Measurements from ENCODE around the gene MTPN. TPM values are rescaled to one million over a fixed set of nuclear protein-coding genes. Genes with fewer than 3 reads are reported as not detected.
A peak's percentile ranks its signal among the peaks of the same experiment; 100 is the strongest.

The MTPN gene
- polyA plus RNA-seq, 4 donors = 56.7 to 88.8 (median 62.4) TPM

DNA sequence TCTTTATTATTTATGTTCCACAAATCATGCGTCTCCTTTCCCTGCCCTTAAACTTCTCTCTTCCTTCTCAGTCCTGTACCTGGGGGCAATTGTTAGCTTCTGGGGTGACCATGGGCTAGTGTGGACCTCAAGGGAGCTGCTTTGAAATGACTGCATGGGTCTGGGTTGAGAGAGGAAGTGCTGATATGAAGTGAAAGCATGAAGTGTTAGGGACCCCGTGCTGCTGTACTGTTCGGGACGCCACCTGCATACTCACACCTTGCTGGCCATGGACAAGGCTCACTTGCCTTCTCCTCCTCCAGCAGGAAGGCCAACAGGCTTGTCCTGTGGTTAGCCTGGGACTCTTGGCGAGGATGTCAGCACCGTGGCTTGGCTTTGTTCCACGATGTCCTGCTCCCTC lies 56.7 kb downstream of the MTPN start:
- FAIRE-seq (no peak), DNase-seq (no peak)
- no peaks in the 10 kb centered on the region for H3K36me3 ChIP-seq (ENCODE audit: control insufficient read depth in 3 of 3, insufficient read depth in 2 of 3, low read depth in 1 of 3, low read length in 3 of 3)
- no peaks in the 10 kb centered on the region for H3K4me1 ChIP-seq (ENCODE audit: control insufficient read depth in 3 of 3, insufficient read depth in 2 of 3, low read depth in 1 of 3, low read length in 2 of 3)
- no peak overlapping the region for H3K4me3 ChIP-seq (ENCODE audit: low read depth in 1 of 3, low read length in 3 of 3)
- no peak overlapping the region for H3K27ac ChIP-seq (ENCODE audit: low read depth in 1 of 3, low read length in 2 of 3)
- no peaks in the 10 kb centered on the region for H3K27me3 ChIP-seq (ENCODE audit: control insufficient read depth in 3 of 3, insufficient read depth in 3 of 3, low read length in 3 of 3)
- H3K9me3 ChIP-seq (ENCODE audit: control insufficient read depth in 2 of 2, insufficient read depth in 1 of 2, low read depth in 1 of 2, low read length in 1 of 2) = no peaks in the 10 kb centered on the region
- 82 to 89% (median 83%) methylated on average over 7 of the region's 7 CpGs for WGBS, 3 donors

DNA sequence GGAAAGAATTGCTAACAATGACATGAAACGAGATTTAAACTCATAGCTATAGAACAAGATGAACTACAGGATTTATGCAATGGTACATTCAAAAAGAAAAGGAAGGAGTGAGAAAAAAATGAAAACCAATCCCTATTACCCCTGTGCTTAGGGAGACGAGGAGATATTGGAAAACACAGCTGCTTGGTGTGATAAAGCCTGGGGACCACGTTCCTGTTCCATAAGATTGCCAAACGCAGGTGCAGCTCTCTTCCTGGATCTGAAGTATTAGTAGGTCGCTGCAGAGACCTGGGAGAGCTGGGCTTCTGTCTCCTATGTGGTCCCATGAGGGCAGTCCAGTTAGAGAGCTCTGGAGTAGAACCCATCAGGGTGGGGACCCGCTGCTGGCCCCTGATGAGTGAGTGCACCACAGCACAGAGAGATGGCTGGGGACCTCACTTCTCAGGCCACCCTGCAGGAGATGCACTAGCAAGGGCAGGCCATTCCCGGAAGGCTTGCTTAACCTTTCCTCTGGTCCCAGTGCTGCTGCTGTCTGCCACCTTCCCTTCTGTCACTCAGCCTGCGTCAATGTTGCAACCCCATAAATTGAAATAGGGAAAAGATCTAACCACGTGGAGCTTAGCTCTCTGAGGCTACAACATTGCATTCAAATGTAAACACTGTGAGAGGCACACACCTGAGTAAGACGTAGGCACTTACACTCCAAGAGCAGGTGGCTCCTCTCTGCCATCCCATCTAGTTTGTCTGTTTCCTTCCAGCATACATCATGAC lies 57.9 kb downstream of the MTPN start:
- Histone ChIP-seq H3K27me3 (ENCODE audit: control insufficient read depth in 3 of 3, insufficient read depth in 3 of 3, low read length in 3 of 3) (no peaks in the 10 kb centered on the region), H3K27ac (ENCODE audit: low read depth in 1 of 3, low read length in 2 of 3) (no peak overlapping the region), H3K9me3 (ENCODE audit: control insufficient read depth in 2 of 2, insufficient read depth in 1 of 2, low read depth in 1 of 2, low read length in 1 of 2) (no peaks in the 10 kb centered on the region), H3K4me1 (ENCODE audit: control insufficient read depth in 3 of 3, insufficient read depth in 2 of 3, low read depth in 1 of 3, low read length in 2 of 3) (no peaks in the 10 kb centered on the region), H3K36me3 (ENCODE audit: control insufficient read depth in 3 of 3, insufficient read depth in 2 of 3, low read depth in 1 of 3, low read length in 3 of 3) (no peaks in the 10 kb centered on the region), H3K4me3 (ENCODE audit: low read depth in 1 of 3, low read length in 3 of 3) (no peak overlapping the region)
- WGBS, 3 donors = 66 to 73% (median 69%) methylated on average over 10 of the region's 10 CpGs
- DNase-seq = no peak
- FAIRE-seq = no peak

- FAIRE-seq (no peak), DNase-seq (no peak)
- Histone ChIP-seq H3K27ac (ENCODE audit: low read depth in 1 of 3, low read length in 2 of 3) (no peak overlapping the region), H3K36me3 (ENCODE audit: control insufficient read depth in 3 of 3, insufficient read depth in 2 of 3, low read depth in 1 of 3, low read length in 3 of 3) (no peaks in the 10 kb centered on the region), H3K9me3 (ENCODE audit: control insufficient read depth in 2 of 2, insufficient read depth in 1 of 2, low read depth in 1 of 2, low read length in 1 of 2) (no peaks in the 10 kb centered on the region), H3K4me3 (ENCODE audit: low read depth in 1 of 3, low read length in 3 of 3) (no peak overlapping the region), H3K4me1 (ENCODE audit: control insufficient read depth in 3 of 3, insufficient read depth in 2 of 3, low read depth in 1 of 3, low read length in 2 of 3) (no peaks in the 10 kb centered on the region), H3K27me3 (ENCODE audit: control insufficient read depth in 3 of 3, insufficient read depth in 3 of 3, low read length in 3 of 3) (no peaks in the 10 kb centered on the region)
- WGBS, 3 donors = 60 to 81% (median 71%) methylated on average over 5 of the region's 5 CpGs
Measured at GRCh38 chr7:135918134-135918533, 59.0 kb downstream of the MTPN start.

DNA sequence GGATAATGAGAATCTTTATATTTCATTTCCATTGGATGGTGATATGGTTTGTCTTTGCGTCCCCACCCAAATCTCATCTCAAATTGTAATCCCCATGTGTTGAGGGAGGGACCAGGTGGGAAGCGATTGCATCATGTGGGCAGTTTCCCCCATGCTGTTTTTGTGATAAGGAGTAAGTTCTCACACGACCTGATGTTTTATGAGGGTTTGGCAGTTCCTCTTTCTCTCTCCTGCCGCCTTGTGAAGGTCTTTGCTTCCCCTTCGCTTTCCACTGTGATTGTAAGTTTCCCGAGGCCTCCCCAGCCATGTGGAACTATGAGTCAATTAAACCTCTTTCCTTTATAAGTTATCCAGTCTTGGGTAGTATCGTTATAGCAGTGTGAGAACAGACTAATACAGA lies 59.4 kb downstream of the MTPN start:
- H3K4me1 ChIP-seq (ENCODE audit: control insufficient read depth in 3 of 3, insufficient read depth in 2 of 3, low read depth in 1 of 3, low read length in 2 of 3) = no peaks in the 10 kb centered on the region
- H3K4me3 ChIP-seq (ENCODE audit: low read depth in 1 of 3, low read length in 3 of 3) = no peak overlapping the region
- no peaks in the 10 kb centered on the region for H3K36me3 ChIP-seq (ENCODE audit: control insufficient read depth in 3 of 3, insufficient read depth in 2 of 3, low read depth in 1 of 3, low read length in 3 of 3)
- DNase-seq (no peak), FAIRE-seq (no peak)
- no peaks in the 10 kb centered on the region for H3K27me3 ChIP-seq (ENCODE audit: control insufficient read depth in 3 of 3, insufficient read depth in 3 of 3, low read length in 3 of 3)
- H3K9me3 ChIP-seq (ENCODE audit: control insufficient read depth in 2 of 2, insufficient read depth in 1 of 2, low read depth in 1 of 2, low read length in 1 of 2) = no peaks in the 10 kb centered on the region
- H3K27ac ChIP-seq (ENCODE audit: low read depth in 1 of 3, low read length in 2 of 3) = no peak overlapping the region
- 69 to 78% (median 74%) methylated on average over 7 of the region's 7 CpGs for WGBS, 3 donors

DNA sequence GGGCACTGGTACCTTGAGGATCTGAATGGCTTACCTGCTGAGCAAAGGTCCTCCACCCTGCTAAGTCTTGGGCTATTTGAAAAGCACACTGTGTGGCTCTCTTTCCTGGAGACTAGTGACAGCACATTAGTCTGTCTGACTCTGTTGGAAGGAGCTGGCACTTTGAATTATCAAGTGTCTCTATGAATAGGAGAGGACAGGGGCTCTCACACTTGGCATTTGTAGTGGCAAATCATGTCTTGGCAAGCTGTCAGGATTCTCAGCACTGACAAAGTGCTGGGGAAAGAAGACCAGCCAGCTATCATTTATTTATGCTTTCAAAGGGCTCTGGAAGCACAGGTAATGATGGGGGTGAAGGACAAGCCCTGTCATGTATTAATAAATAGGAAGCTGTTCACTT lies 62.8 kb downstream of the MTPN start:
- Histone ChIP-seq H3K4me3 (ENCODE audit: low read depth in 1 of 3, low read length in 3 of 3) (no peak overlapping the region), H3K27me3 (ENCODE audit: control insufficient read depth in 3 of 3, insufficient read depth in 3 of 3, low read length in 3 of 3) (no peaks in the 10 kb centered on the region), H3K4me1 (ENCODE audit: control insufficient read depth in 3 of 3, insufficient read depth in 2 of 3, low read depth in 1 of 3, low read length in 2 of 3) (no peaks in the 10 kb centered on the region), H3K9me3 (ENCODE audit: control insufficient read depth in 2 of 2, insufficient read depth in 1 of 2, low read depth in 1 of 2, low read length in 1 of 2) (no peaks in the 10 kb centered on the region), H3K27ac (ENCODE audit: low read depth in 1 of 3, low read length in 2 of 3) (no peak overlapping the region), H3K36me3 (ENCODE audit: control insufficient read depth in 3 of 3, insufficient read depth in 2 of 3, low read depth in 1 of 3, low read length in 3 of 3) (no peaks in the 10 kb centered on the region)
- DNase-seq (no peak), FAIRE-seq (no peak)

DNA sequence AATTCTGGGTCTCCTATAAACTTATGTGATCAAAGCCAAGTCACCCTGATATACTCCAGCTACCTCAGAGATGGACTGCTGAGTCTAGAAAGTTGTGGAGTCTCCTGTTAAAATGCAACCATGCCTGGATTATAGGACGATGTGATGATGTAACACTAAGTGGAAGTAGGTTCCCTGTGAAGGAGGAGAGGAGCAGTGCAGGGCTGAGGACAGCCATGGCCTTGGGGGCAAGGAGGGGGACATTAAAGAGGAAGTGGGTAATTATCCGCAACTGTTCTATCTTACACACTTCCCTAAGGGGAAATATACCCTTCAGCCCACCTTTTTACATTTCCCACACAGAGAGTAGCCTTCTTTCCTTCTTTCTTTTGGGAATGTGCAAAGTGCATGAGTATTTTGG lies 63.8 kb downstream of the MTPN start:
- no peaks in the 10 kb centered on the region for H3K36me3 ChIP-seq (ENCODE audit: control insufficient read depth in 3 of 3, insufficient read depth in 2 of 3, low read depth in 1 of 3, low read length in 3 of 3)
- H3K27me3 ChIP-seq (ENCODE audit: control insufficient read depth in 3 of 3, insufficient read depth in 3 of 3, low read length in 3 of 3) = no peaks in the 10 kb centered on the region
- WGBS, 3 donors = 74 to 93% (median 85%) methylated on average over 2 of the region's 2 CpGs
- H3K9me3 ChIP-seq (ENCODE audit: control insufficient read depth in 2 of 2, insufficient read depth in 1 of 2, low read depth in 1 of 2, low read length in 1 of 2) = no peaks in the 10 kb centered on the region
- no peak overlapping the region for H3K4me3 ChIP-seq (ENCODE audit: low read depth in 1 of 3, low read length in 3 of 3)
- FAIRE-seq (no peak), DNase-seq (no peak)
- H3K27ac ChIP-seq (ENCODE audit: low read depth in 1 of 3, low read length in 2 of 3) = no peak overlapping the region
- H3K4me1 ChIP-seq (ENCODE audit: control insufficient read depth in 3 of 3, insufficient read depth in 2 of 3, low read depth in 1 of 3, low read length in 2 of 3) = no peaks in the 10 kb centered on the region

DNA sequence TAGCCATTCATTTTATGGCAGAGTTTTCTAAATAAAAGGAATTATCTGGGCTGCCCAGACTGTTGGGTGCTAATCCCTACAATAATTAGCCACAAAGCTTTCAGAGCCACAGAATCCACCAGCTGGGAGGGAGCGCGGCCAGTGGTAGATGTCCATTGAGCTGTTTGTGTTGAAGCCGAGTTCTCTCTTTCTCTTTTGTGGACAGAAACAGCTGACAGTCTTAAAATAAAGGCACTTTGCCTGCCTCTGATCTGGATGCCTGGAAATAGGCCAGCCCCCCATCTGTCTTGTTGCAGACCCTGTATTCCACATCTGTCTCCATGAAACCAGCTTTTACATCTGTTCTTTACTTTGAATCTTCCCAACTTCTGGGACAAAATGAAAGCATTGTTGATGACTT lies 66.1 kb downstream of the MTPN start:
- Histone ChIP-seq H3K4me1 (ENCODE audit: control insufficient read depth in 3 of 3, insufficient read depth in 2 of 3, low read depth in 1 of 3, low read length in 2 of 3) (no peaks in the 10 kb centered on the region), H3K27me3 (ENCODE audit: control insufficient read depth in 3 of 3, insufficient read depth in 3 of 3, low read length in 3 of 3) (no peaks in the 10 kb centered on the region), H3K9me3 (ENCODE audit: control insufficient read depth in 2 of 2, insufficient read depth in 1 of 2, low read depth in 1 of 2, low read length in 1 of 2) (no peaks in the 10 kb centered on the region), H3K36me3 (ENCODE audit: control insufficient read depth in 3 of 3, insufficient read depth in 2 of 3, low read depth in 1 of 3, low read length in 3 of 3) (no peaks in the 10 kb centered on the region), H3K4me3 (ENCODE audit: low read depth in 1 of 3, low read length in 3 of 3) (no peak overlapping the region), H3K27ac (ENCODE audit: low read depth in 1 of 3, low read length in 2 of 3) (no peak overlapping the region)
- peak in 1 of 2 donors; percentile 24 for DNase-seq
- WGBS, 3 donors = 76 to 88% (median 81%) methylated on average over 3 of the region's 3 CpGs
- FAIRE-seq = no peak

- WGBS, 3 donors = 47 to 61% (median 53%) methylated on average over 2 of the region's 2 CpGs
- no peak overlapping the region for H3K27ac ChIP-seq (ENCODE audit: low read depth in 1 of 3, low read length in 2 of 3)
- no peaks in the 10 kb centered on the region for H3K9me3 ChIP-seq (ENCODE audit: control insufficient read depth in 2 of 2, insufficient read depth in 1 of 2, low read depth in 1 of 2, low read length in 1 of 2)
- no peak overlapping the region for H3K4me3 ChIP-seq (ENCODE audit: low read depth in 1 of 3, low read length in 3 of 3)
- H3K36me3 ChIP-seq (ENCODE audit: control insufficient read depth in 3 of 3, insufficient read depth in 2 of 3, low read depth in 1 of 3, low read length in 3 of 3) = no peaks in the 10 kb centered on the region
- FAIRE-seq (no peak), DNase-seq (no peak)
- H3K4me1 ChIP-seq (ENCODE audit: control insufficient read depth in 3 of 3, insufficient read depth in 2 of 3, low read depth in 1 of 3, low read length in 2 of 3) = no peaks in the 10 kb centered on the region
- H3K27me3 ChIP-seq (ENCODE audit: control insufficient read depth in 3 of 3, insufficient read depth in 3 of 3, low read length in 3 of 3) = no peaks in the 10 kb centered on the region
Measured at GRCh38 chr7:135910393-135911036, 66.6 kb downstream of the MTPN start.

GRCh38 chr7:135905858-135906257 lies 71.3 kb downstream of the MTPN start:
- Histone ChIP-seq H3K4me3 (ENCODE audit: low read depth in 1 of 3, low read length in 3 of 3) (no peak overlapping the region), H3K27ac (ENCODE audit: low read depth in 1 of 3, low read length in 2 of 3) (no peak overlapping the region), H3K27me3 (ENCODE audit: control insufficient read depth in 3 of 3, insufficient read depth in 3 of 3, low read length in 3 of 3) (no peaks in the 10 kb centered on the region), H3K4me1 (ENCODE audit: control insufficient read depth in 3 of 3, insufficient read depth in 2 of 3, low read depth in 1 of 3, low read length in 2 of 3) (no peaks in the 10 kb centered on the region), H3K36me3 (ENCODE audit: control insufficient read depth in 3 of 3, insufficient read depth in 2 of 3, low read depth in 1 of 3, low read length in 3 of 3) (no peaks in the 10 kb centered on the region), H3K9me3 (ENCODE audit: control insufficient read depth in 2 of 2, insufficient read depth in 1 of 2, low read depth in 1 of 2, low read length in 1 of 2) (no peaks in the 10 kb centered on the region)
- no peak for DNase-seq
- 77 to 87% (median 82%) methylated on average over 4 of the region's 4 CpGs for WGBS, 3 donors
- FAIRE-seq = no peak
